Neural progenitor cell (in vitro differentiated cells): ENCODE results near the gene RPL10.

Source experiments
- CTCF ChIP-seq: fragments of 200-600 bp; sonication (generic); IDR thresholded peaks from 2 replicates; pipeline ENCODE4 v1.5.1; 2017; ENCODE audit warnings: antibody characterized with exemption, mild to moderate bottlenecking
- EZH2 ChIP-seq: fragments of 200-600 bp; sonication (generic); IDR thresholded peaks from 2 replicates; pipeline ENCODE4 v1.6.1; 2017; ENCODE audit warnings: antibody characterized with exemption, mild to moderate bottlenecking, moderate library complexity

- TF ChIP-seq CTCF (no peak), EZH2 (no peak)
Measured at GRCh38 chrX:154380153-154380552, 18.0 kb upstream of the RPL10 start.
